Esophagus squamous epithelium (tissue), 5 donors: Measurements from ENCODE around the gene NEDD8. TPM values are rescaled to one million over a fixed set of nuclear protein-coding genes. Genes with fewer than 3 reads are reported as not detected.

Experiments
- DNase-seq: peaks from one replicate; lab custom pipeline; 2025; lab: John Stamatoyannopoulos, UW
- H3K27ac ChIP-seq, 4 donors: fragments of 200-600 bp; sonication (generic); one replicate each; pipeline ENCODE4 v1.5.1; 2016 to 2019; ENCODE audit warnings: mild to moderate bottlenecking in 1 of 4
- H3K27me3 ChIP-seq, 4 donors: fragments of 200-600 bp; sonication (generic); 1 replicate in 3 of 4; 2 replicates in 1 of 4; pipeline versions ENCODE4 v1.5.1 to v1.6.0; 2017 to 2021; ENCODE audit warnings: antibody characterized with exemption in 1 of 4
- H3K36me3 ChIP-seq, 3 donors: fragments of 200-600 bp; sonication (generic); one replicate each; pipeline ENCODE4 v1.5.1; 2016 to 2019
- H3K4me1 ChIP-seq, 3 donors: fragments of 200-600 bp; sonication (generic); one replicate each; pipeline ENCODE4 v1.5.1; 2017 to 2019
- H3K4me3 ChIP-seq, 4 donors: fragments of 200-600 bp; sonication (generic); 1 replicate in 3 of 4; 2 replicates in 1 of 4; pipeline ENCODE4 v1.5.1; 2016 to 2019; ENCODE audit warnings: mild to moderate bottlenecking in 2 of 4, moderate library complexity in 1 of 4
- H3K9me3 ChIP-seq, 3 donors: fragments of 200-600 bp; sonication (generic); one replicate each; pipeline ENCODE4 v1.5.1; 2016 to 2019
- POLR2A ChIP-seq, 4 donors: fragments of 450-650 bp; IDR thresholded peaks; one replicate each; pipeline ENCODE4 v1.6.1; 2017; ENCODE audit warnings: antibody characterized with exemption in 4 of 4, mild to moderate bottlenecking in 4 of 4, moderate library complexity in 3 of 4
- WGBS, 2 donors: methylation state at CpG; one replicate each; pipeline ENCODE4 v1.1.5; 2018; 5-methylcytosine and 5-hydroxymethylcytosine counted together
- intact Hi-C: fragments of 100-400 bp; cut with DNase I; formaldehyde crosslinking; loops from one replicate; pipeline ENCODE4 v1.15.0; 2022
- total RNA-seq, 4 donors: library from RNA; depleted of rRNA; stranded (reverse); fragments of >200 nt; gene quantifications; one replicate each; pipeline ENCODE4 v1.1.0, GENCODE V29; 2016
- TF ChIP-seq, protein P1 (sequence below), 6 experiments: fragments of 450-650 bp in 4 of 6; fragments of 200-600 bp in 2 of 6; sonication (generic) in 2 of 6; IDR thresholded peaks; one replicate each; pipeline ENCODE4 v1.5.1; 2016 to 2019; ENCODE audit warnings: antibody characterized with exemption in 6 of 6, mild to moderate bottlenecking in 4 of 6, moderate library complexity in 4 of 6
- donor health status: DM: yes; HTN: yes; CAD: no.

The NEDD8 gene
- total RNA-seq, 4 donors from 2014 or later: 93.1 to 182 (median 121) TPM

DNA sequence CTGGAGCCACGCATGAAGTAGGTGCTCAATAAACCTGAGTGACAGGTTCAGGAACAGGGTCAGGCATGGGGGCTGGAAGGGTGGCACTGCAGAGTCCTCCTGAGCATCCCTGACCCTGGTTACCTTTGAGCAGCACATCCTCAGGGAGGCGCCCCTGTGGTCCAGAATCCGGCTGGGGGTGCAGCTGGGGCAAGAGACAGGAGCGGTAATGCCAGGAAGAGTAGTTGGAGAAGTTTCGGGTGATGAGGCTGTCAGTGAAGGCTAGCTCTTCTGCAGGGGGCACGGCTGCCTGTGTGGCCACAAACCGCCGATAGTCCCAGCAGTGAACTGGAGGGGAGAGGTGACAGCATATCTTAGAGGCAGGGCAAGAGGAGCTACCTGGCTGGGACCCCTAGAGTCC lies 37.2 kb upstream of the NEDD8 start:
- TF ChIP-seq, protein P1, sequence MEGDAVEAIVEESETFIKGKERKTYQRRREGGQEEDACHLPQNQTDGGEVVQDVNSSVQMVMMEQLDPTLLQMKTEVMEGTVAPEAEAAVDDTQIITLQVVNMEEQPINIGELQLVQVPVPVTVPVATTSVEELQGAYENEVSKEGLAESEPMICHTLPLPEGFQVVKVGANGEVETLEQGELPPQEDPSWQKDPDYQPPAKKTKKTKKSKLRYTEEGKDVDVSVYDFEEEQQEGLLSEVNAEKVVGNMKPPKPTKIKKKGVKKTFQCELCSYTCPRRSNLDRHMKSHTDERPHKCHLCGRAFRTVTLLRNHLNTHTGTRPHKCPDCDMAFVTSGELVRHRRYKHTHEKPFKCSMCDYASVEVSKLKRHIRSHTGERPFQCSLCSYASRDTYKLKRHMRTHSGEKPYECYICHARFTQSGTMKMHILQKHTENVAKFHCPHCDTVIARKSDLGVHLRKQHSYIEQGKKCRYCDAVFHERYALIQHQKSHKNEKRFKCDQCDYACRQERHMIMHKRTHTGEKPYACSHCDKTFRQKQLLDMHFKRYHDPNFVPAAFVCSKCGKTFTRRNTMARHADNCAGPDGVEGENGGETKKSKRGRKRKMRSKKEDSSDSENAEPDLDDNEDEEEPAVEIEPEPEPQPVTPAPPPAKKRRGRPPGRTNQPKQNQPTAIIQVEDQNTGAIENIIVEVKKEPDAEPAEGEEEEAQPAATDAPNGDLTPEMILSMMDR (IDR thresholded peaks at IDR 0.05): no peak
- TF ChIP-seq POLR2A (IDR thresholded peaks at IDR 0.05): no peak

DNA sequence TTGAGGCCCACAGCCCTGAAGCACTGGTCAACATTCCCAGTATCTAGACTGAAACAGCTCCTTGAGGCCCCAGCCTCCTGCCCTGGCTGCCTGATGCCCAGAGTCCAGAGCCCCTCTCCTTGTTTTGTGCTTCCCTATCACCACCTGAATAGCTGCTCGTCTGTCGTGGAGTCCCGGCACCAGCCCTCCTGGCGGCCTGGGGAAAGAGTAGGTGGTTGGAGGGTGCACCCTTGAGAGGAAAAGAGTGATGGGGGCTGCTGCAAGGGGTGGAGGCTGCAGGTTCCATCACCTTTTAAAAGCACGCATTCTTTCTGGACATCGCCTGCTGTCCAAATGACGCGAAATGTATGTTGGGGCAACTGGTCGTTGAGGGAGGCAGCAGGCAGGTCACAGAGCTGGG lies 36.1 kb upstream of the NEDD8 start:
- H3K4me3 ChIP-seq: no peak overlapping the region
- H3K36me3 ChIP-seq: peaks cover 17 to 54% (median 26%) of the 10 kb centered on the region in 3 donors
- peaks cover 14 to 94% (median 39%) of the 10 kb centered on the region in 3 donors for H3K4me1 ChIP-seq
- intact Hi-C loops: no loop called here
- no peak for DNase-seq
- WGBS, 2 donors: 97% methylated on average over 8 of the region's 9 CpGs; no CpG with 5 or more reads in 1 of the 2 donors
- TF ChIP-seq, protein P1 (IDR thresholded peaks at IDR 0.05): no peak
- TF ChIP-seq POLR2A (IDR thresholded peaks at IDR 0.05): no peak
- peak overlapping the region in 1 of 4 donors; percentile 11 for H3K27ac ChIP-seq
- H3K27me3 ChIP-seq: no peaks in the 10 kb centered on the region
- H3K9me3 ChIP-seq: no peaks in the 10 kb centered on the region

More for the DNA sequence above, 37.2 kb upstream of the NEDD8 start:
- no peaks in the 10 kb centered on the region for H3K9me3 ChIP-seq
- H3K4me1 ChIP-seq: peaks cover 14 to 94% (median 35%) of the 10 kb centered on the region in 3 donors
- H3K27me3 ChIP-seq: no peaks in the 10 kb centered on the region
- intact Hi-C loops: no loop called here
- H3K27ac ChIP-seq: no peak overlapping the region
- peaks cover 17 to 54% (median 26%) of the 10 kb centered on the region in 3 donors for H3K36me3 ChIP-seq
- 79 to 94% methylated on average over 3 to 7 of the region's 8 CpGs for WGBS, 2 donors
- H3K4me3 ChIP-seq: no peak overlapping the region
- DNase-seq: no peak

DNA sequence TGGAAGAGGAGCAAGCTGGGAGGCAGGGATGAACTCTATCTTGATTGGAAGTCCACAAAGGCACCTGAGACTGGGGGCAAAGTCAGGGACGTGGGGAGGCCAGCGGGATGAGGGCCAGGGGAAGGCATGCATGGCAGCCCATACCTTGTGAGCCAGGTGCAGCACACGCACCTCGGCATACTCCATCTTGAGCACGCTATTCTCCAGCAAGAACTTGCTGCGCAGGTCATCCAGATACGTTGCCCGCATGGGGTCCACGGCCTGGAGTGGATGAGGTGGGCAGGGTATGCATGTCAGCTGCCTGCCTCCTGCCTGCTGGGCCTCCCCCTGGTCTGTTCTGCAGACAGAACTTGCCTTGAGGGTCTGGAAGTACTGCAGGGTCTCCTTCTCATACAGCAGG lies 35.3 kb upstream of the NEDD8 start:
- TF ChIP-seq, protein P1 (IDR thresholded peaks at IDR 0.05): no peak
- no peak for TF ChIP-seq POLR2A (IDR thresholded peaks at IDR 0.05)
- Histone ChIP-seq H3K36me3 (peaks cover 17 to 54% (median 26%) of the 10 kb centered on the region in 3 donors), H3K27me3 (no peaks in the 10 kb centered on the region), H3K4me1 (peaks cover 14 to 94% (median 41%) of the 10 kb centered on the region in 3 donors), H3K9me3 (no peaks in the 10 kb centered on the region), H3K27ac (peak overlapping the region in 3 of 4 donors; percentile 9 to 81 (median 11)), H3K4me3 (no peak overlapping the region)
- no peak for DNase-seq
- intact Hi-C loops: no loop called here
- WGBS, 2 donors: 84 to 90% methylated on average over 6 of the region's 9 CpGs

DNA sequence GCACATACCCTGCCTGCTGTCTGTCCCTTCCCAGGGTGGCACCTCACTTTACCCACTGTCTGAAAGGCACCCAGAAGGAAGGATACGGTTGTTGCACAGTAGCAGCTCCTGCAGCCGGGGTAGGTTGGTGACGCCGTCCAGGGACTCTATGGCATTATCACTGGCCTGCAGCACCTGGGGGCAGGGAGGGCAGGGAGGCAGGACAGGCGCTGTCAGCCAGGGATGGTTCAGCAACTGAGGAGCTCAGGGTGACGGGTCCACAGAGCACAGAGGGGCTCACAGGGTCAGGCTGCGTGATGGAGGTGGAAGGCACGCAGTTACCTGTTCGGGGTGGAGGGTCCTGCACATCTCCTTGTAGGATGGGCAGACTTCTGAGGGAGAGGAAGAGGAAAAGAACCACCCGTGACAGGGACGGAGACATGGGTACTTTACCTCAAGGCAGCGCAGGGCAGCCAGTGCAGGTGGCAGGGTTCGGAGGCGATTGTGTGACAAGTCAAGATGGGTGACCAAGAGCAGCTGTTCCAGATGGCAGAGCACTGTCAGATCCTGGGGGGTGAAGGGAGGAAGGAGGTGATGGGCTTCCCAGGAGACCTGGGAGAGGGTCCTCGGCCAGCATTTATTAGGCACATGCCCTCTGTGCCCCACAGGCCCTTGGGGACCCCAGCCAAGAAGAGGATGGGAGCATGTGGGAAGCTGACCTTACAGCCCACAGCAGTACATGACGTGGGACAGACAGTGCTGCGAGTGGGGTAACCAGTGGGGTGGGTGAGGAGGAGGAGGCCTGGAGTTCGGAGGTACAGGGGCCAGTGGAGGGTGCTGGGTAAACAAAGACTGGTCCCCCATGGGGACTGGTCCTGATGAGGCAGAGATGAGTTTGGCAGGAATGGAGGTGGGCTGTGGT lies 34.4 kb upstream of the NEDD8 start:
- Histone ChIP-seq H3K4me1 (peaks cover 9 to 90% (median 34%) of the 10 kb centered on the region in 3 donors), H3K9me3 (no peaks in the 10 kb centered on the region), H3K36me3 (peaks cover 17 to 61% (median 26%) of the 10 kb centered on the region in 3 donors), H3K27ac (peak overlapping the region; percentile 81 to 89 (median 87)), H3K4me3 (no peak overlapping the region), H3K27me3 (no peaks in the 10 kb centered on the region)
- no peak for DNase-seq
- TF ChIP-seq, protein P1 (IDR thresholded peaks at IDR 0.05): no peak
- TF ChIP-seq POLR2A (IDR thresholded peaks at IDR 0.05): no peak
- WGBS, 2 donors: 87% methylated on average over 16 to 17 of the region's 18 CpGs
- intact Hi-C loops: no loop called here

DNA sequence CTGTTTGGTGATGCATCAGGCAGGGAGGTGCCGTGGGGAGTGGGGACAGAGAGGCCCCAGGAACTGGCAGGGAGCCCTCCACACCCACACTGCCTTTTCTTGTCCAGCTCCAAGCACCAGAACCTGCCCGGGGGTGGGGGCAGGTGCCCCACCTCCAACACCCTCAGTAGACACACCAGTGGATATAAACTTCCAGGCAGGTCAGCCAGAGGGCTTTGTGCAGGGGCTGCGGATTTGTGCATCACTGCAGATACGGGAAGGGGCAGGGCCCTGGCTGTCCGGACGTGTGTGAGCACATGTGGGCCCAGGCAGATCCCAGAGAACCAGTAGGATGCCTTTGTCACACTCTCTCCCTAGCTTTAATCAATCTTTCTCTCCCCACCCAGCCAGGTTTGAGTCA lies 32.1 kb upstream of the NEDD8 start:
- WGBS, 2 donors: 23 to 41% methylated on average over 2 to 5 of the region's 6 CpGs
- no peak for DNase-seq
- no peak for TF ChIP-seq POLR2A (IDR thresholded peaks at IDR 0.05)
- TF ChIP-seq, protein P1 (IDR thresholded peaks at IDR 0.05): no peak

More for the DNA sequence above, 32.1 kb upstream of the NEDD8 start:
- Histone ChIP-seq H3K27me3 (no peaks in the 10 kb centered on the region), H3K4me3 (peak overlapping the region in 1 of 4 donors; percentile 57), H3K27ac (peak overlapping the region; percentile 81 to 89 (median 87)), H3K9me3 (no peaks in the 10 kb centered on the region), H3K4me1 (peaks cover 9 to 94% (median 35%) of the 10 kb centered on the region in 3 donors), H3K36me3 (peaks cover 17 to 74% (median 23%) of the 10 kb centered on the region in 3 donors)
- intact Hi-C loops: no loop called here
